ENCODE data around the gene CHAF1A.

GRCh38 chr19:4448147-4448985 lies 45.9 kb downstream of the CHAF1A start:
- TF ChIP-seq YY1 (IDR thresholded peaks at IDR 0.05), result no peak
- peak in 1 of 2 donors; percentile 41 for TF ChIP-seq RXRA (IDR thresholded peaks at IDR 0.05)
- TF ChIP-seq CTCF (IDR thresholded peaks at IDR 0.05; ENCODE audit: low read depth, low read length, missing input control), result no peak
- no peak for TF ChIP-seq ATF3 (IDR thresholded peaks at IDR 0.05)
- no peak for TF ChIP-seq JUND (IDR thresholded peaks at IDR 0.05)
- no peak for TF ChIP-seq MAX (IDR thresholded peaks at IDR 0.05)
- no peak for TF ChIP-seq TAF1 (conservative IDR thresholded peaks at IDR 0.05)
- TF ChIP-seq NR2F2 (IDR thresholded peaks at IDR 0.05), result no peak
